SK-N-SH (cell line): ENCODE data around the gene MIDN. TPM values are rescaled to one million over a fixed set of nuclear protein-coding genes. Genes with fewer than 3 reads are reported as not detected.

Experiments
- CTCF ChIA-PET: fragments of 300-600, 350-600 bp; formaldehyde crosslinking; extraction: SDS; loops from one replicate; lab custom pipeline; 2021; lab: Yijun Ruan, JAX
- POLR2A ChIA-PET: fragments of 350-600 bp; sonication (Branson Sonifier 250); formaldehyde crosslinking; extraction: SDS; loops from one replicate; lab custom pipeline; 2020; ENCODE audit warnings: antibody characterized with exemption, inconsistent platforms; lab: Yijun Ruan, JAX
- DNase-seq: peaks from one replicate; pipeline ENCODE4 v3.0.0; 2012
- H2AFZ ChIP-seq: fragments of 200-600 bp; sonication (generic); 2 replicates; pipeline ENCODE4 v1.8.1; 2016; ENCODE audit warnings: antibody characterized with exemption, mild to moderate bottlenecking, low read depth
- H3F3A ChIP-seq: fragments of 200-600 bp; sonication (generic); replicated peaks from 2 replicates; pipeline ENCODE3; 2016; ENCODE audit warnings: antibody characterized with exemption, mild to moderate bottlenecking; ENCODE audit not compliant: insufficient read depth
- H3K27ac ChIP-seq, 2 experiments: fragments of 200-500 bp in 1 of 2; fragments of 200-600 bp in 1 of 2; sonication (Bioruptor generic) in 1 of 2; sonication (generic), shearing (Covaris generic) in 1 of 2; 2 replicates each; pipeline versions ENCODE4 v1.5.1 to v1.6.1; 2014 to 2016; ENCODE audit warnings: low read depth in 2 of 2, inconsistent platforms in 1 of 2, low read length in 1 of 2, mild to moderate bottlenecking in 1 of 2, mixed read lengths in 1 of 2
- H3K27me3 ChIP-seq: fragments of 200-600 bp; sonication (generic), shearing (Covaris generic); 2 replicates; pipeline ENCODE4 v1.6.1; 2016; ENCODE audit warnings: mixed run types; ENCODE audit not compliant: insufficient read depth
- H3K36me3 ChIP-seq, 2 experiments: fragments of 200-500 bp in 1 of 2; fragments of 200-600 bp in 1 of 2; sonication (Bioruptor generic) in 1 of 2; sonication (generic) in 1 of 2; replicated peaks in 1 of 2; 2 replicates each; pipeline versions ENCODE3 to v1.5.1; 2014 to 2016; ENCODE audit warnings: low read length in 1 of 2, mild to moderate bottlenecking in 1 of 2; ENCODE audit not compliant: insufficient read depth in 2 of 2, control insufficient read depth in 1 of 2
- H3K4me1 ChIP-seq, 2 experiments: fragments of 200-500 bp in 1 of 2; fragments of 200-600 bp in 1 of 2; sonication (Bioruptor generic) in 1 of 2; sonication (generic), shearing (Covaris generic) in 1 of 2; 2 replicates each; pipeline versions ENCODE4 v1.5.1 to v1.6.1; 2014 to 2016; ENCODE audit warnings: low read depth in 1 of 2, low read length in 1 of 2, mixed run types in 1 of 2; ENCODE audit not compliant: insufficient read depth in 2 of 2, control insufficient read depth in 1 of 2
- H3K4me2 ChIP-seq: fragments of 200-600 bp; sonication (generic), shearing (Covaris generic); 2 replicates; pipeline ENCODE4 v1.6.1; 2017; ENCODE audit warnings: mixed run types
- H3K4me3 ChIP-seq, 2 experiments: fragments of 200-500 bp in 1 of 2; fragments of 200-600 bp in 1 of 2; sonication (Bioruptor generic) in 1 of 2; sonication (generic), shearing (Covaris generic) in 1 of 2; 2 replicates each; pipeline versions ENCODE4 v1.5.1 to v1.8.1; 2014 to 2016; ENCODE audit warnings: low read depth in 2 of 2, inconsistent platforms in 1 of 2, low read length in 1 of 2, mild to moderate bottlenecking in 1 of 2, mixed read lengths in 1 of 2, moderate library complexity in 1 of 2
- H3K79me2 ChIP-seq: fragments of 200-600 bp; sonication (generic); 2 replicates; pipeline ENCODE4 v1.8.1; 2017; ENCODE audit warnings: mild to moderate bottlenecking; ENCODE audit not compliant: insufficient read depth
- H3K9ac ChIP-seq: fragments of 200-600 bp; sonication (generic); 2 replicates; pipeline ENCODE4 v1.6.1; 2017; ENCODE audit warnings: mixed run types
- H3K9me2 ChIP-seq: fragments of 200-600 bp; sonication (generic); 2 replicates; pipeline ENCODE4 v1.6.1; 2017; ENCODE audit warnings: mixed run types
- H3K9me3 ChIP-seq: fragments of 200-600 bp; sonication (generic); 2 replicates; pipeline ENCODE4 v1.6.1; 2017; ENCODE audit warnings: mixed run types, mild to moderate bottlenecking, moderate library complexity
- H4K20me1 ChIP-seq: fragments of 200-600 bp; sonication (generic); 2 replicates; pipeline ENCODE4 v1.6.1; 2017; ENCODE audit warnings: mild to moderate bottlenecking, mixed run types; ENCODE audit not compliant: insufficient read depth
- EZH2phosphoT487 ChIP-seq: fragments of 200-600 bp; sonication (generic); IDR thresholded peaks from 2 replicates; pipeline ENCODE4 v1.6.1; 2017; ENCODE audit warnings: low read depth, mixed run types, mild to moderate bottlenecking, antibody characterized with exemption, moderate library complexity, borderline replicate concordance
- FOSL2 ChIP-seq: IDR thresholded peaks from 2 replicates; pipeline ENCODE4 v1.4.0; 2012; ENCODE audit warnings: low read depth, mild to moderate bottlenecking, moderate library complexity, borderline replicate concordance
- FOXM1 ChIP-seq: IDR thresholded peaks from 2 replicates; pipeline ENCODE4 v1.4.0; 2012; ENCODE audit warnings: low read depth, mild to moderate bottlenecking
- GABPA ChIP-seq: IDR thresholded peaks from 2 replicates; pipeline ENCODE4 v1.4.0; 2012; ENCODE audit warnings: low read depth, mild to moderate bottlenecking
- GATA2 ChIP-seq: sonication (generic); formaldehyde crosslinking; IDR thresholded peaks from 2 replicates; pipeline ENCODE4 v1.5.0; 2020; ENCODE audit warnings: mild to moderate bottlenecking, missing genetic modification reagents
- NFIC ChIP-seq: IDR thresholded peaks from 2 replicates; pipeline ENCODE4 v1.4.0; 2012; ENCODE audit warnings: borderline replicate concordance
- RCOR1 ChIP-seq: fragments of 150-350 bp; IDR thresholded peaks from 2 replicates; pipeline ENCODE4 v1.6.1; 2017; ENCODE audit warnings: antibody characterized with exemption, low read length
- TEAD4 ChIP-seq: IDR thresholded peaks from 2 replicates; pipeline ENCODE4 v1.4.0; 2012; ENCODE audit warnings: mild to moderate bottlenecking, borderline replicate concordance; ENCODE audit not compliant: insufficient read depth
- YY1 ChIP-seq: IDR thresholded peaks from 2 replicates; pipeline ENCODE4 v1.4.0; 2012; ENCODE audit warnings: low read depth, mild to moderate bottlenecking
- WGBS: methylation state at CpG from one replicate; pipeline ENCODE4 v1.1.6; 2017; ENCODE audit warnings: low lambda C conversion rate; 5-methylcytosine and 5-hydroxymethylcytosine counted together
- polyA plus RNA-seq, 3 experiments: library from polyadenylated mRNA; depleted of rRNA; stranded (reverse); fragments of >200 nt; gene quantifications; 2 replicates each; pipeline ENCODE4 v1.2.3, GENCODE V29; 2012
- TF ChIP-seq, protein P1 (sequence below): fragments of 150-350 bp; IDR thresholded peaks from 2 replicates; pipeline ENCODE4 v1.6.1; 2017; ENCODE audit warnings: antibody characterized with exemption, low read length, low read depth, borderline replicate concordance
- TF ChIP-seq, protein P2 (sequence below): IDR thresholded peaks from 2 replicates; pipeline ENCODE4 v1.6.1; 2012; ENCODE audit warnings: mild to moderate bottlenecking, low read depth, low read length, moderate library complexity

The MIDN gene
- polyA plus RNA-seq, 1 of the 3 experiments (the other 2 are of a cell fraction) = 13.9 TPM

DNA sequence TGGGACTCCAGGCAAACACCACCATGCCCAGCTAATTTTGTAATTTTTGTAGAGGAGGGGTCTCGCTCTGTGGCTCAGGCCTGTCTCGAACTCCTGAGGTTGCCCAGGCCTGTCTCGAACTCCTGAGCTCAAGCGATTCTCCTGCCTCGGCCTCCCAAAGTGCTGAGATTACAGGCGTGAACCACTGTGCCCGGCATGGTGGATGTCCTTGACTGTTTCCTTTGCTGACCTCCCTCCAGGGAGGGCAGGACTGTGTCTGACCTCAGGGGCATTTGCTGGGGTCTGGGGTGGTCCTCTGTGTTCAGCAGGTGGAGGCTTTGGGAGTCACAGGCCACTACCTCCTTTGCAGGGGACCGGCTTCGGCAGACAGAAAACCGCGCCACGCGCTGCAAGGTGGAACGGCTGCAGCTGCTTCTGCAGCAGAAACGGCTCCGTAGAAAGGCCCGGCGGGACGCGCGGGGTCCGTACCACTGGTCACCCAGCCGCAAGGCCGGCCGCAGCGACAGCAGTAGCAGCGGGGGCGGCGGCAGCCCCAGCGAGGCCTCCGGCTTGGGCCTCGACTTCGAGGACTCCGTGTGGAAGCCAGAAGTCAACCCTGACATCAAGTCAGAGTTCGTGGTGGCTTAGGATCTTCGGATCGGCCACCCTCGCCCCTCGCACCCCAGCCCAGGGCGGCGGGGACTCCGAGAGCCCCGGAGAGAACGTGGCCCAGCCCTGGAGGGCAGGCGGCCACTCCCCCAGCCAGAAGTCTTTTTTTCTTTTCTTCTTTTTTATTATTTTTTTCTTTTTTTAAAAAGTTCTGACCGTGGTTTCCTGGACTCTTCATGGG lies 8.5 kb downstream of the MIDN start:
- WGBS = 93% methylated on average over 34 of the region's 46 CpGs
- Histone ChIP-seq H3K4me1 (peaks cover 46 to 60% of the 10 kb centered on the region in 2 experiments), H3K4me2 (no peak overlapping the region), H3K79me2 (peaks cover 70% of the 10 kb centered on the region), H3K27ac (peak overlapping the region in 1 of 2 experiments; percentile 99; a peak in 2 of 4 replicates), H3K36me3 (peaks cover 41 to 53% of the 10 kb centered on the region in 2 experiments), H3K9ac (no peak overlapping the region), H3K9me3 (no peaks in the 10 kb centered on the region), H3K9me2 (no peaks in the 10 kb centered on the region), H2AFZ (no peak overlapping the region), H3K27me3 (no peaks in the 10 kb centered on the region), H3K4me3 (no peak overlapping the region), H3F3A (peaks cover 71% of the 10 kb centered on the region), H4K20me1 (peaks cover 56% of the 10 kb centered on the region)
- no peak for TF ChIP-seq TEAD4
- no peak for TF ChIP-seq EZH2phosphoT487
- TF ChIP-seq, protein P1, sequence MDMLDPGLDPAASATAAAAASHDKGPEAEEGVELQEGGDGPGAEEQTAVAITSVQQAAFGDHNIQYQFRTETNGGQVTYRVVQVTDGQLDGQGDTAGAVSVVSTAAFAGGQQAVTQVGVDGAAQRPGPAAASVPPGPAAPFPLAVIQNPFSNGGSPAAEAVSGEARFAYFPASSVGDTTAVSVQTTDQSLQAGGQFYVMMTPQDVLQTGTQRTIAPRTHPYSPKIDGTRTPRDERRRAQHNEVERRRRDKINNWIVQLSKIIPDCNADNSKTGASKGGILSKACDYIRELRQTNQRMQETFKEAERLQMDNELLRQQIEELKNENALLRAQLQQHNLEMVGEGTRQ = no peak
- TF ChIP-seq FOSL2 = no peak
- TF ChIP-seq FOXM1 = no peak
- DNase-seq = no peak
- ChIA-PET POLR2A (interaction anchor here (2.1 to 4.8 kb wide), 2 partner anchors 12 kb away, joined by 13 to 34 read pairs; partner anchors contain the start of gene CIRBP), CTCF (interaction anchor here (7.8 to 18.6 kb wide), 2 partner anchors 9 to 14 kb away, joined by 99 to 594 read pairs; partner anchors contain the start of gene ATP5F1D)

DNA sequence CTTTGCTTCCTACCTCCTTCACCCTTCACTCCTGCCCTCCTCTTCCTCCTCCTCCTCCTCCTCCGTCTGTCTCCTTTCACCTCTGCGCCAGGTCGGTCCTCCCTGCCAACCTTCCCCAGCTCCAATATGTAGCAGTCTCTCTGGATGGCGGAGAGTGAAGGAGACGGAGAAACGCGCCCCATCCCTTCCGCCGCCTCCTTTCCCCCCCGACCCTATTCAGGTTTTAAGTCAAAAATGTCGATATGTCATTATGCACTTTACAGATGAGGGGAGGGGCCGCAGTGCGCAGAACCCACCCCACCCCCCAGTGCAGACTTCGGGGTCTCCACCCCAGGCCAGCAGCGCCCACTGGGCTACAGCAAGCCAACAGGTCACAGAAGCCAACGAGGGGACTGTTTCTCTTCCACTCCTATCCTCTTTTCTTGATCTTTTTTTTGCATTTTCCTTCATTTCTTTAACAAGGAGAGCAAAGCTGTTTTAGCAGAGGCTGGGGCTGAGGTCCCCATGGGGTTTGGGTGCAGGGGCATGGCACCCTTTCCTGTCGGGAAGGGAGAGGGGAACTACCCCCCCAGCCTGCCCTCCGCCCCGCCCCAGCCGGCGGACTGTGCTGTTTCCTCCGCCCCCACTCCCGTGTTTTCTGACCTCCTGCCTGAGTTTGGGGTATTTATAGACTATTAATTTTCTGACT lies 9.2 kb downstream of the MIDN start:
- Histone ChIP-seq H4K20me1 (peaks cover 56% of the 10 kb centered on the region), H3K27me3 (no peaks in the 10 kb centered on the region), H3K79me2 (peaks cover 69% of the 10 kb centered on the region), H3K9ac (peak overlapping the region; percentile 25; the same call in 1 of the 2 replicates), H3K27ac (peak overlapping the region; percentile 83 to 90), H3K4me3 (no peak overlapping the region), H3K9me2 (no peaks in the 10 kb centered on the region), H3K4me2 (peak overlapping the region; percentile 23; the same call in 1 of the 2 replicates), H3F3A (peaks cover 65% of the 10 kb centered on the region), H3K4me1 (peaks cover 54 to 67% of the 10 kb centered on the region in 2 experiments), H2AFZ (no peak overlapping the region), H3K36me3 (peaks cover 41 to 53% of the 10 kb centered on the region in 2 experiments), H3K9me3 (no peaks in the 10 kb centered on the region)
- no peak for DNase-seq
- CTCF ChIA-PET = interaction anchor here (7.8 to 18.6 kb wide), 2 partner anchors 8 to 15 kb away, joined by 99 to 594 read pairs; partner anchors contain the start of gene ATP5F1D
- no peak for TF ChIP-seq GABPA
- TF ChIP-seq GATA2 (CRISPR knock-in tag) = no peak
- no peak for TF ChIP-seq YY1
- no peak for TF ChIP-seq RCOR1
- TF ChIP-seq NFIC = no peak
- no peak for TF ChIP-seq EZH2phosphoT487
- TF ChIP-seq, protein P2, sequence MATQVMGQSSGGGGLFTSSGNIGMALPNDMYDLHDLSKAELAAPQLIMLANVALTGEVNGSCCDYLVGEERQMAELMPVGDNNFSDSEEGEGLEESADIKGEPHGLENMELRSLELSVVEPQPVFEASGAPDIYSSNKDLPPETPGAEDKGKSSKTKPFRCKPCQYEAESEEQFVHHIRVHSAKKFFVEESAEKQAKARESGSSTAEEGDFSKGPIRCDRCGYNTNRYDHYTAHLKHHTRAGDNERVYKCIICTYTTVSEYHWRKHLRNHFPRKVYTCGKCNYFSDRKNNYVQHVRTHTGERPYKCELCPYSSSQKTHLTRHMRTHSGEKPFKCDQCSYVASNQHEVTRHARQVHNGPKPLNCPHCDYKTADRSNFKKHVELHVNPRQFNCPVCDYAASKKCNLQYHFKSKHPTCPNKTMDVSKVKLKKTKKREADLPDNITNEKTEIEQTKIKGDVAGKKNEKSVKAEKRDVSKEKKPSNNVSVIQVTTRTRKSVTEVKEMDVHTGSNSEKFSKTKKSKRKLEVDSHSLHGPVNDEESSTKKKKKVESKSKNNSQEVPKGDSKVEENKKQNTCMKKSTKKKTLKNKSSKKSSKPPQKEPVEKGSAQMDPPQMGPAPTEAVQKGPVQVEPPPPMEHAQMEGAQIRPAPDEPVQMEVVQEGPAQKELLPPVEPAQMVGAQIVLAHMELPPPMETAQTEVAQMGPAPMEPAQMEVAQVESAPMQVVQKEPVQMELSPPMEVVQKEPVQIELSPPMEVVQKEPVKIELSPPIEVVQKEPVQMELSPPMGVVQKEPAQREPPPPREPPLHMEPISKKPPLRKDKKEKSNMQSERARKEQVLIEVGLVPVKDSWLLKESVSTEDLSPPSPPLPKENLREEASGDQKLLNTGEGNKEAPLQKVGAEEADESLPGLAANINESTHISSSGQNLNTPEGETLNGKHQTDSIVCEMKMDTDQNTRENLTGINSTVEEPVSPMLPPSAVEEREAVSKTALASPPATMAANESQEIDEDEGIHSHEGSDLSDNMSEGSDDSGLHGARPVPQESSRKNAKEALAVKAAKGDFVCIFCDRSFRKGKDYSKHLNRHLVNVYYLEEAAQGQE = no peak
- 78% methylated on average over 23 of the region's 23 CpGs for WGBS
- POLR2A ChIA-PET = interaction anchor here (4.8 kb wide), 1 partner anchor 12 kb away, joined by 34 read pairs; the partner anchor contains the start of gene CIRBP
